ENCODE results near the gene RPS4Y2. TPM values are rescaled to one million over a fixed set of nuclear protein-coding genes. Genes with fewer than 3 reads are reported as not detected.

Gene RPS4Y2
- total RNA-seq, 4 donors from 2014 or later, result not detected

DNA sequence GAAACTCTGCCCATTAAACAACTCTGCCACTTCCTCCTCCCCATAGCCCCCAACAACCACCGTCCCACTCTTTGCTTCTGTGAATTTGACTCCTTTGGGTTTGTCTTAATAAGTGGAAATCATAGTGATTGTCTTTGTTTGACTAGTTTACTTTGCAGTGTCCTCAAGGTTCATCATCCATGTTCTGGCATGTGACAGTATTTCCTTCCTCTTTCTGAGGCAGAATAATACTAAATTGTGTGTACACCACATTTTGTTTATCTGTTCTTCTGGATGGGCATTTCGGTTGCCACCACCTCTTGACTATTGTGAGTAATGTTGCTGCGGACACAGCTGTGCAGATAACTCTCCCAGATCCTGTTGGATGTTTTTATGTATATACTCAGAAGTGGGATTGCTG is 14.8 kb downstream of the RPS4Y2 start:
- Histone ChIP-seq H3K9me3 (no peaks in the 10 kb centered on the region), H3K4me1 (no peaks in the 10 kb centered on the region), H3K27me3 (no peaks in the 10 kb centered on the region), H3K27ac (no peak overlapping the region), H3K4me3 (no peak overlapping the region), H3K36me3 (no peaks in the 10 kb centered on the region)
- no peak for DNase-seq (ENCODE audit: low spot score in 2 of 2)
- no CpG with 5 or more reads among the region's 3 CpGs for WGBS
- TF ChIP-seq POLR2A (IDR thresholded peaks at IDR 0.05) (no peak), EP300 (IDR thresholded peaks at IDR 0.05) (no peak), POLR2AphosphoS5 (IDR thresholded peaks at IDR 0.05) (no peak)
- TF ChIP-seq, protein P1, sequence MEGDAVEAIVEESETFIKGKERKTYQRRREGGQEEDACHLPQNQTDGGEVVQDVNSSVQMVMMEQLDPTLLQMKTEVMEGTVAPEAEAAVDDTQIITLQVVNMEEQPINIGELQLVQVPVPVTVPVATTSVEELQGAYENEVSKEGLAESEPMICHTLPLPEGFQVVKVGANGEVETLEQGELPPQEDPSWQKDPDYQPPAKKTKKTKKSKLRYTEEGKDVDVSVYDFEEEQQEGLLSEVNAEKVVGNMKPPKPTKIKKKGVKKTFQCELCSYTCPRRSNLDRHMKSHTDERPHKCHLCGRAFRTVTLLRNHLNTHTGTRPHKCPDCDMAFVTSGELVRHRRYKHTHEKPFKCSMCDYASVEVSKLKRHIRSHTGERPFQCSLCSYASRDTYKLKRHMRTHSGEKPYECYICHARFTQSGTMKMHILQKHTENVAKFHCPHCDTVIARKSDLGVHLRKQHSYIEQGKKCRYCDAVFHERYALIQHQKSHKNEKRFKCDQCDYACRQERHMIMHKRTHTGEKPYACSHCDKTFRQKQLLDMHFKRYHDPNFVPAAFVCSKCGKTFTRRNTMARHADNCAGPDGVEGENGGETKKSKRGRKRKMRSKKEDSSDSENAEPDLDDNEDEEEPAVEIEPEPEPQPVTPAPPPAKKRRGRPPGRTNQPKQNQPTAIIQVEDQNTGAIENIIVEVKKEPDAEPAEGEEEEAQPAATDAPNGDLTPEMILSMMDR (IDR thresholded peaks at IDR 0.05), result no peak

DNA sequence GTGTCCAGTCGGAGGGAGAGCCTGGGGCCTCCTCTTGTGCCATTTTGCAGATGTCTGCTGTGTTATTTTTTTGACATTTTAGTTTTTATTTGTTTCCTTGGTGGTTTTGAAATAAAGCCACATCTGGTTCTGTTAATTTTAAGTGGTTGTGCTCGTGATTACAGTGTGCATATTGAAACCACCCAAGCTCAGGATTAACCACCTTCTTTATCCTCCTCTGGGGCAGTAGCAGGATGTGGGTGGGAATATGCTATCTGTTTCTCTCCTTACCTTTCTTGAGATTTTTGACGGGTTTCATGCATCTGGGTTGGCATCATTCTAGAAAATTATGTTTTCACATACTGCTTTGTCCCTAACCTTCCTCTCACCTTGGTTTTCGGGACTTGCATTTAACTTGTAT is 20.2 kb downstream of the RPS4Y2 start:
- no peaks in the 10 kb centered on the region for H3K9me3 ChIP-seq
- no peak overlapping the region for H3K27ac ChIP-seq
- H3K4me1 ChIP-seq, result no peaks in the 10 kb centered on the region
- no peak overlapping the region for H3K4me3 ChIP-seq
- no peaks in the 10 kb centered on the region for H3K36me3 ChIP-seq
- no peaks in the 10 kb centered on the region for H3K27me3 ChIP-seq
- DNase-seq (ENCODE audit: low spot score in 2 of 2), result no peak
- TF ChIP-seq POLR2AphosphoS5 (IDR thresholded peaks at IDR 0.05), result no peak
- TF ChIP-seq, protein P1 (IDR thresholded peaks at IDR 0.05), result no peak
- no peak for TF ChIP-seq EP300 (IDR thresholded peaks at IDR 0.05)
- no CpG with 5 or more reads among the region's 4 CpGs for WGBS

DNA sequence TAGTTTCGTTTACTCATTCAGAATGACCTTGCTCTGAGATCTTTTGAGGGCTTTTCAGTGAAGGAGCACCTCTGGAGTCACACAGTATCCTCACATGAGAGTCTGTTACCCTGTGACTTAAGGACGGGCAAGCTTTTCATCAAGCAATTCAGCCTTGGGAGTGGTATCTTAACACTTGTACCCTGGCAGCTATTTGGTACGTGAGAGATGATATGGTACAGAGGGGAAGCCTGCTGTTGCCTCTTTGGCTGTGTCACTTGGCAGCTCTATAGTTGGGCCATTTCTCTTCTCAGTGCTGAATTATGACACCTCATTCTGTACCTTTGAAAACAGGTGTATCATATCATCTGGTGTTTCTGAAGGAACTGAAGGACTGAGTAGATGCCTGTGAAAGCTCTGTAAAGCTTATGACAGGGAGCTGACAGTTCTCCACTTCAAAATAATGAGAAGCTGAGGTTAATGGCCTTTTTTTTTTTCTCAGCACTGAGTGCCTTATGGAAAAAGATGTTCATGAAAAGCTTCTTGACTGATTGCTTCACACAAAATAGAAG is 24.3 kb downstream of the RPS4Y2 start:
- no peak for DNase-seq (ENCODE audit: low spot score in 2 of 2)
- H3K4me3 ChIP-seq, result no peak overlapping the region
- TF ChIP-seq, protein P1 (IDR thresholded peaks at IDR 0.05), result no peak
- no peak for TF ChIP-seq POLR2AphosphoS5 (IDR thresholded peaks at IDR 0.05)
- no peak for TF ChIP-seq EP300 (IDR thresholded peaks at IDR 0.05)
- TF ChIP-seq POLR2A (IDR thresholded peaks at IDR 0.05), result no peak
- no peaks in the 10 kb centered on the region for H3K36me3 ChIP-seq
- no peaks in the 10 kb centered on the region for H3K9me3 ChIP-seq
- H3K4me1 ChIP-seq, result no peaks in the 10 kb centered on the region
- WGBS, result no CpG with 5 or more reads among the region's 3 CpGs
- no peak overlapping the region for H3K27ac ChIP-seq
- no peaks in the 10 kb centered on the region for H3K27me3 ChIP-seq

DNA sequence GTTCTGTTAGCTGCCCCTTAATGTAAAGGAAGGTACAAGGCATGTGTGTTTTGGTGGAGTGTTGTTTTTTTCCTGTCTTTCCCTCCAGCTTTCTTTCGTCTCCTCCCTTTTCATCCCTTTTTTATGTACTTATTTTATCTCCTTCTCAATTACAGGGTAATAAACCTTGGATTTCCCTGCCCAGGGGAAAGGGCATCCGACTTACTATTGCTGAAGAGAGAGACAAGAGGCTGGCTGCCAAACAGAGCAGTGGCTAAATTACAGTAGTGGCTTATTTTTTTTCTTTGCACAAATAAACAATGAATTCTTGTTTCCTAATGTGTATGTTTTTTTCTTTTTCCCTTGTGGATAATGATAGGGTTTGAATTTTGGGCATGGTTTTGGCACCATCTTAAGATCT is 24.9 kb downstream of the RPS4Y2 start:
- TF ChIP-seq POLR2AphosphoS5 (IDR thresholded peaks at IDR 0.05) (no peak), POLR2A (IDR thresholded peaks at IDR 0.05) (no peak), EP300 (IDR thresholded peaks at IDR 0.05) (no peak)
- TF ChIP-seq, protein P1 (IDR thresholded peaks at IDR 0.05), result no peak
- Histone ChIP-seq H3K9me3 (no peaks in the 10 kb centered on the region), H3K4me3 (no peak overlapping the region), H3K4me1 (no peaks in the 10 kb centered on the region), H3K27ac (no peak overlapping the region), H3K27me3 (no peaks in the 10 kb centered on the region), H3K36me3 (no peaks in the 10 kb centered on the region)
- no CpG with 5 or more reads among the region's 2 CpGs for WGBS
- no peak for DNase-seq (ENCODE audit: low spot score in 2 of 2)

DNA sequence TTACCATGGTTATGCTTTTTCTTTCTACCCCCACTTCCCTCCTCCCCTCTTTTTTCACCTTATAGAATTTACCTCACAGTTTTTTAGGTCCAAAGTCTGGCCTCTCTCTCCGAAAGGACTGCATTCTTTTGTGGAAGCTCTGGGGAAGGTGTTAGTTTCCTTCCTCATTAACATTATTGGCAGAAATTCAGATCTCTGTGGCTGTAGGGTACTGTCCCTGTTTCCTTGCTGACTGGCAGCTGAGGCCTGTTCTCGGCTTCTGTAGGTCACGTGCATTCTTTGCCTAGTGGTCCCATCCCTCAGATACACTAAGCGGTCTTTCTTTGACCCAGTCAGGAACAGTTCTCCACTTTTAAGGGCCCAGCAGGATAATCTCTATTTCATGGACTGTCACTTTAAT is 25.5 kb downstream of the RPS4Y2 start:
- TF ChIP-seq POLR2A (IDR thresholded peaks at IDR 0.05) (no peak), POLR2AphosphoS5 (IDR thresholded peaks at IDR 0.05) (no peak), EP300 (IDR thresholded peaks at IDR 0.05) (no peak)
- TF ChIP-seq, protein P1 (IDR thresholded peaks at IDR 0.05), result no peak
- H3K27ac ChIP-seq, result no peak overlapping the region
- H3K36me3 ChIP-seq, result no peaks in the 10 kb centered on the region
- no peaks in the 10 kb centered on the region for H3K27me3 ChIP-seq
- H3K4me3 ChIP-seq, result no peak overlapping the region
- no peak for DNase-seq (ENCODE audit: low spot score in 2 of 2)
- no CpG with 5 or more reads among the region's 4 CpGs for WGBS
- no peaks in the 10 kb centered on the region for H3K9me3 ChIP-seq
- H3K4me1 ChIP-seq, result no peaks in the 10 kb centered on the region
